Measurements from ENCODE around the gene ANK3.
A peak's percentile ranks its signal among the peaks of the same experiment; 100 is the strongest.

ANK3 gene

GRCh38 chr10:60282771-60283353, 106.8 kb downstream of the ANK3 start:
- H3K4me3 ChIP-seq (ENCODE audit: low read depth, low read length): no peak overlapping the region
- DNase-seq (ENCODE audit: low read depth): peak; percentile 32
- no peak for TF ChIP-seq CTCF (IDR thresholded peaks at IDR 0.05; ENCODE audit: low read depth, low read length, missing control alignments)
- in situ Hi-C loops (cut with HindIII; ENCODE audit: low sequenced_read_pairs): no loop called here

GRCh38 chr10:60281792-60282353, 107.8 kb downstream of the ANK3 start:
- TF ChIP-seq CTCF (IDR thresholded peaks at IDR 0.05; ENCODE audit: low read depth, low read length, missing control alignments): no peak
- in situ Hi-C loops (cut with HindIII; ENCODE audit: low sequenced_read_pairs): no loop called here
- DNase-seq (ENCODE audit: low read depth): no peak
- H3K4me3 ChIP-seq (ENCODE audit: low read depth, low read length): no peak overlapping the region

GRCh38 chr10:60281331-60281730, 108.3 kb downstream of the ANK3 start:
- no peak for DNase-seq (ENCODE audit: low read depth)
- TF ChIP-seq CTCF (IDR thresholded peaks at IDR 0.05; ENCODE audit: low read depth, low read length, missing control alignments): no peak
- H3K4me3 ChIP-seq (ENCODE audit: low read depth, low read length): no peak overlapping the region
- in situ Hi-C loops (cut with HindIII; ENCODE audit: low sequenced_read_pairs): no loop called here

- DNase-seq (ENCODE audit: low read depth): no peak
- in situ Hi-C loops (cut with HindIII; ENCODE audit: low sequenced_read_pairs): no loop called here
- no peak for TF ChIP-seq CTCF (IDR thresholded peaks at IDR 0.05; ENCODE audit: low read depth, low read length, missing control alignments)
- H3K4me3 ChIP-seq (ENCODE audit: low read depth, low read length): no peak overlapping the region
Measured at GRCh38 chr10:60280475-60280874, 109.2 kb downstream of the ANK3 start.

- in situ Hi-C loops (cut with HindIII; ENCODE audit: low sequenced_read_pairs): no loop called here
- TF ChIP-seq CTCF (IDR thresholded peaks at IDR 0.05; ENCODE audit: low read depth, low read length, missing control alignments): no peak
- H3K4me3 ChIP-seq (ENCODE audit: low read depth, low read length): no peak overlapping the region
- DNase-seq (ENCODE audit: low read depth): no peak
Measured at GRCh38 chr10:60277656-60278055, 112.0 kb downstream of the ANK3 start.

GRCh38 chr10:60276232-60276631, 113.4 kb downstream of the ANK3 start:
- in situ Hi-C loops (cut with HindIII; ENCODE audit: low sequenced_read_pairs): no loop called here
- no peak for TF ChIP-seq CTCF (IDR thresholded peaks at IDR 0.05; ENCODE audit: low read depth, low read length, missing control alignments)
- no peak overlapping the region for H3K4me3 ChIP-seq (ENCODE audit: low read depth, low read length)
- no peak for DNase-seq (ENCODE audit: low read depth)

Data from astrocyte of the cerebellum (primary cell).